GM19397 (cell line): ENCODE results near the gene NUDCD3.
"Not testable (repeated sequence)": the region's sequence is repeated elsewhere in the genome, so short reads cannot be mapped to it uniquely, and the experiment has no call there.

ENCODE experiments used
- ATAC-seq: cut with Tn5 transposase; IDR thresholded peaks from one replicate; pipeline ENCODE4 v1.9.1; 2021; ENCODE audit warnings: mild to moderate bottlenecking, moderate library complexity; ENCODE audit not compliant: unreplicated experiment

Gene NUDCD3

GRCh38 chr7:44518761-44519160, 28.3 kb upstream of the NUDCD3 start:
- no peak for ATAC-seq

- no peak for ATAC-seq
Measured at GRCh38 chr7:44517175-44517574, 26.7 kb upstream of the NUDCD3 start.

GRCh38 chr7:44515590-44516268, 25.3 kb upstream of the NUDCD3 start:
- ATAC-seq: no peak

GRCh38 chr7:44512736-44513135, 22.3 kb upstream of the NUDCD3 start:
- ATAC-seq: no peak

- ATAC-seq: no peak
Measured at GRCh38 chr7:44511863-44512468, 21.5 kb upstream of the NUDCD3 start.

GRCh38 chr7:44511236-44511635, 20.8 kb upstream of the NUDCD3 start:
- ATAC-seq: no peak

- no peak for ATAC-seq
Measured at GRCh38 chr7:44508328-44509030, 18.0 kb upstream of the NUDCD3 start.

GRCh38 chr7:44506592-44507288, 16.3 kb upstream of the NUDCD3 start:
- ATAC-seq: not testable (repeated sequence)

- ATAC-seq: no peak
Measured at GRCh38 chr7:44505595-44505994, 15.1 kb upstream of the NUDCD3 start.

GRCh38 chr7:44498230-44498954, 7.9 kb upstream of the NUDCD3 start:
- no peak for ATAC-seq

GRCh38 chr7:44497155-44498027, 6.9 kb upstream of the NUDCD3 start:
- ATAC-seq: no peak

GRCh38 chr7:44496385-44496784, 5.9 kb upstream of the NUDCD3 start:
- ATAC-seq: no peak

- no peak for ATAC-seq
Measured at GRCh38 chr7:44494960-44495359, 4.5 kb upstream of the NUDCD3 start.

- ATAC-seq: no peak
Measured at GRCh38 chr7:44491229-44491628, 771 bp upstream of the NUDCD3 start.

- ATAC-seq: peak; percentile 24
Measured at GRCh38 chr7:44489955-44490350, 505 bp downstream of the NUDCD3 start.

- ATAC-seq: no peak
Measured at GRCh38 chr7:44488955-44489354, 1.5 kb downstream of the NUDCD3 start.

GRCh38 chr7:44486693-44487092, 3.8 kb downstream of the NUDCD3 start:
- ATAC-seq: no peak

- ATAC-seq: no peak
Measured at GRCh38 chr7:44486001-44486400, 4.5 kb downstream of the NUDCD3 start.

GRCh38 chr7:44484482-44485313, 5.8 kb downstream of the NUDCD3 start:
- ATAC-seq: no peak
